OCI-M2 (cell line): Measurements from ENCODE around the gene OBSCN.
"Not testable (repeated sequence)": the region's sequence is repeated elsewhere in the genome, so short reads cannot be mapped to it uniquely, and the experiment has no call there.

Experiments used
- DNase-seq: peaks from one replicate; lab custom pipeline; 2025; ENCODE audit not compliant: unreplicated experiment; lab: John Stamatoyannopoulos, UW

The OBSCN gene

GRCh38 chr1:228212415-228212965 lies 4.6 kb downstream of the OBSCN start:
- DNase-seq, result no peak

- DNase-seq, result no peak
Observed at GRCh38 chr1:228212966-228213844, 5.4 kb downstream of the OBSCN start.

- DNase-seq, result no peak
Observed at GRCh38 chr1:228213917-228214808, 6.3 kb downstream of the OBSCN start.

GRCh38 chr1:228214921-228215662 lies 7.2 kb downstream of the OBSCN start:
- no peak for DNase-seq

- DNase-seq, result no peak
Observed at GRCh38 chr1:228215663-228216116, 7.8 kb downstream of the OBSCN start.

- no peak for DNase-seq
Observed at GRCh38 chr1:228216371-228217320, 8.8 kb downstream of the OBSCN start.

- no peak for DNase-seq
Observed at GRCh38 chr1:228217551-228218344, 9.9 kb downstream of the OBSCN start.

GRCh38 chr1:228218513-228219244 lies 10.8 kb downstream of the OBSCN start:
- no peak for DNase-seq

GRCh38 chr1:228219245-228219961 lies 11.6 kb downstream of the OBSCN start:
- DNase-seq, result no peak

GRCh38 chr1:228219962-228220780 lies 12.3 kb downstream of the OBSCN start:
- DNase-seq, result no peak

- not testable (repeated sequence) for DNase-seq
Observed at GRCh38 chr1:228221097-228221496, 13.3 kb downstream of the OBSCN start.

GRCh38 chr1:228222548-228222947 lies 14.7 kb downstream of the OBSCN start:
- no peak for DNase-seq

GRCh38 chr1:228224198-228225164 lies 16.6 kb downstream of the OBSCN start:
- no peak for DNase-seq

GRCh38 chr1:228225165-228225710 lies 17.4 kb downstream of the OBSCN start:
- no peak for DNase-seq

- no peak for DNase-seq
Observed at GRCh38 chr1:228225740-228226139, 17.9 kb downstream of the OBSCN start.
